H1 (cell line): ENCODE measurements around the gene R3HCC1L. TPM values are rescaled to one million over a fixed set of nuclear protein-coding genes. Genes with fewer than 3 reads are reported as not detected.
A peak's percentile ranks its signal among the peaks of the same experiment; 100 is the strongest.

ENCODE experiments used
- CTCF ChIA-PET: fragments of 300-600 bp; sonication (Branson Sonifier 250); formaldehyde crosslinking; loops from one replicate; lab custom pipeline; 2021; ENCODE audit not compliant: partially characterized antibody; lab: Charles Lee
- POLR2A ChIA-PET: fragments of 300-600 bp; sonication (Branson Sonifier 250); formaldehyde crosslinking; loops from one replicate; lab custom pipeline; 2021; ENCODE audit warnings: inconsistent platforms; ENCODE audit not compliant: partially characterized antibody; lab: Charles Lee
- DNase-seq, 2 experiments: peaks; one replicate each; pipeline versions ENCODE4 v3.0.0 to v3.0.0-alpha.2; 2010 to 2022; ENCODE audit warnings: low spot score in 2 of 2, low read depth in 1 of 2, mixed read lengths in 1 of 2
- FAIRE-seq: peaks from 2 replicates; lab custom pipeline; 2011; peaks lifted over from hg19 to GRCh38; lab: Jason Lieb, UNC
- H2AFZ ChIP-seq: 2 replicates; pipeline ENCODE4 v1.8.1; 2012; ENCODE audit warnings: low read length, inconsistent platforms
- H2AK5ac ChIP-seq: 2 replicates; pipeline ENCODE4 v1.6.1; 2013; ENCODE audit warnings: low read depth, low read length
- H2BK120ac ChIP-seq: replicated peaks from 2 replicates; pipeline ENCODE3; 2013; ENCODE audit warnings: low read depth, low read length, inconsistent platforms
- H2BK12ac ChIP-seq: 2 replicates; pipeline ENCODE4 v1.6.1; 2013; ENCODE audit warnings: low read depth, low read length
- H2BK15ac ChIP-seq: 2 replicates; pipeline ENCODE4 v1.6.1; 2013; ENCODE audit warnings: low read length
- H2BK20ac ChIP-seq: 2 replicates; pipeline ENCODE4 v1.6.1; 2013; ENCODE audit warnings: low read length
- H2BK5ac ChIP-seq: 2 replicates; pipeline ENCODE4 v1.6.1; 2013; ENCODE audit warnings: low read depth, low read length
- H3K14ac ChIP-seq: 2 replicates; pipeline ENCODE4 v1.6.1; 2013; ENCODE audit warnings: inconsistent platforms; ENCODE audit not compliant: insufficient read length
- H3K18ac ChIP-seq: 2 replicates; pipeline ENCODE4 v1.6.1; 2013; ENCODE audit warnings: low read length; ENCODE audit errors: extremely low read depth
- H3K23ac ChIP-seq: 2 replicates; pipeline ENCODE4 v1.6.1; 2013; ENCODE audit warnings: inconsistent platforms; ENCODE audit not compliant: insufficient read length
- H3K23me2 ChIP-seq: 2 replicates; pipeline ENCODE4 v1.6.1; 2013; ENCODE audit warnings: low read depth, low read length
- H3K27ac ChIP-seq: 2 replicates; pipeline ENCODE4 v1.6.1; 2011; ENCODE audit warnings: low read depth, low read length, inconsistent platforms
- H3K27me3 ChIP-seq, 4 experiments: replicated peaks in 1 of 4; 1 replicate in 1 of 4; 2 replicates in 3 of 4; pipeline versions ENCODE4 v1.6.1 to v1.8.1; 2011 to 2013; ENCODE audit warnings: low read length in 3 of 4, mild to moderate bottlenecking in 3 of 4, inconsistent platforms in 2 of 4, mixed read lengths in 2 of 4, moderate library complexity in 1 of 4; ENCODE audit not compliant: control insufficient read depth in 3 of 4, insufficient read depth in 3 of 4; ENCODE audit errors: extremely low read depth in 1 of 4
- H3K36me3 ChIP-seq, 4 experiments: 2 replicates each; pipeline versions ENCODE4 v1.6.1 to v1.8.1; 2011 to 2013; ENCODE audit warnings: mild to moderate bottlenecking in 4 of 4, low read length in 3 of 4, moderate library complexity in 2 of 4, control low read depth in 1 of 4, inconsistent platforms in 1 of 4; ENCODE audit not compliant: insufficient read depth in 4 of 4, control insufficient read depth in 2 of 4
- H3K4ac ChIP-seq: replicated peaks from 2 replicates; pipeline ENCODE3; 2013; ENCODE audit warnings: low read length, low read depth, mixed read lengths, inconsistent platforms; ENCODE audit not compliant: insufficient read length
- H3K4me1 ChIP-seq, 4 experiments: replicated peaks in 1 of 4; 1 replicate in 1 of 4; 2 replicates in 3 of 4; pipeline versions ENCODE4 v1.6.1 to v1.8.1; 2011 to 2013; ENCODE audit warnings: low read length in 3 of 4, inconsistent platforms in 2 of 4, mixed read lengths in 1 of 4; ENCODE audit not compliant: insufficient read depth in 4 of 4, control insufficient read depth in 3 of 4
- H3K4me2 ChIP-seq, 2 experiments: 2 replicates each; pipeline versions ENCODE4 v1.6.1 to v1.8.1; 2011 to 2013; ENCODE audit warnings: low read depth in 2 of 2, low read length in 2 of 2, control low read depth in 1 of 2, inconsistent platforms in 1 of 2, mild to moderate bottlenecking in 1 of 2; ENCODE audit not compliant: insufficient read depth in 1 of 2
- H3K4me3 ChIP-seq, 4 experiments: fragments of 200-600, 300-600 bp in 1 of 4; sonication (generic), shearing (Covaris generic), sonication (Bioruptor Twin) in 1 of 4; 2 replicates each; pipeline versions ENCODE4 v1.5.1 to v1.8.1; 2011 to 2016; ENCODE audit warnings: low read length in 4 of 4, low read depth in 3 of 4, control low read depth in 2 of 4, inconsistent platforms in 2 of 4, mild to moderate bottlenecking in 2 of 4, mixed read lengths in 1 of 4, moderate library complexity in 1 of 4; ENCODE audit not compliant: insufficient read depth in 2 of 4; ENCODE audit errors: extremely low read depth in 1 of 4
- H3K56ac ChIP-seq: replicated peaks from 2 replicates; pipeline ENCODE3; 2013; ENCODE audit warnings: low read depth, mild to moderate bottlenecking, mixed read lengths, low read length, inconsistent platforms; ENCODE audit not compliant: insufficient read length
- H3K79me1 ChIP-seq: 2 replicates; pipeline ENCODE4 v1.6.1; 2013; ENCODE audit warnings: low read depth, low read length, control low read depth
- H3K79me2 ChIP-seq, 2 experiments: 2 replicates each; pipeline versions ENCODE4 v1.6.1 to v1.8.1; 2012 to 2013; ENCODE audit warnings: low read length in 2 of 2, mild to moderate bottlenecking in 2 of 2, inconsistent platforms in 1 of 2; ENCODE audit not compliant: insufficient read depth in 2 of 2, control insufficient read depth in 1 of 2
- H3K9ac ChIP-seq, 4 experiments: replicated peaks in 1 of 4; 1 replicate in 1 of 4; 2 replicates in 3 of 4; pipeline versions ENCODE4 v1.6.1 to v1.8.1; 2011 to 2013; ENCODE audit warnings: low read depth in 3 of 4, low read length in 3 of 4, control low read depth in 2 of 4, mild to moderate bottlenecking in 2 of 4, moderate library complexity in 2 of 4, inconsistent platforms in 1 of 4; ENCODE audit errors: extremely low read depth in 1 of 4
- H3K9me3 ChIP-seq, 2 experiments: 2 replicates each; pipeline versions ENCODE4 v1.6.1 to v1.8.1; 2012 to 2013; ENCODE audit warnings: mild to moderate bottlenecking in 2 of 2, moderate library complexity in 2 of 2, control low read depth in 1 of 2, inconsistent platforms in 1 of 2, low read depth in 1 of 2, low read length in 1 of 2, mixed read lengths in 1 of 2; ENCODE audit not compliant: insufficient read depth in 2 of 2
- H4K20me1 ChIP-seq, 2 experiments: replicated peaks in 1 of 2; 2 replicates each; pipeline versions ENCODE3 to v1.8.1; 2011 to 2013; ENCODE audit warnings: inconsistent platforms in 2 of 2, low read length in 2 of 2, mild to moderate bottlenecking in 1 of 2; ENCODE audit not compliant: insufficient read depth in 2 of 2, control insufficient read depth in 1 of 2
- H4K5ac ChIP-seq: 2 replicates; pipeline ENCODE4 v1.6.1; 2013; ENCODE audit warnings: low read length, low read depth, mixed read lengths, inconsistent platforms; ENCODE audit not compliant: insufficient read length
- H4K8ac ChIP-seq: 2 replicates; pipeline ENCODE4 v1.8.0; 2013; ENCODE audit warnings: mild to moderate bottlenecking, moderate library complexity, low read length, inconsistent platforms; ENCODE audit not compliant: insufficient read depth; ENCODE audit errors: extremely low read depth
- H4K91ac ChIP-seq: replicated peaks from 2 replicates; pipeline ENCODE3; 2013; ENCODE audit warnings: low read length, mixed read lengths, inconsistent platforms; ENCODE audit not compliant: insufficient read length
- CBX8 ChIP-seq: fragments of 300-800, 300-1000 bp; sonication (generic); IDR thresholded peaks from 2 replicates; pipeline ENCODE4 v1.7.1; 2016; ENCODE audit warnings: low read depth, low read length, borderline replicate concordance
- GABPA ChIP-seq: IDR thresholded peaks from 2 replicates; pipeline ENCODE4 v1.6.1; 2011; ENCODE audit warnings: mild to moderate bottlenecking, low read length, moderate library complexity, borderline replicate concordance; ENCODE audit not compliant: insufficient read depth
- POLR2A ChIP-seq, 2 experiments: IDR thresholded peaks; 1 replicate in 1 of 2; 2 replicates in 1 of 2; pipeline ENCODE4 v1.6.1; 2011; ENCODE audit warnings: low read depth in 2 of 2, low read length in 2 of 2, mild to moderate bottlenecking in 2 of 2; ENCODE audit errors: control extremely low read depth in 1 of 2
- POU5F1 ChIP-seq: IDR thresholded peaks from 2 replicates; pipeline ENCODE4 v1.6.1; 2011; ENCODE audit warnings: low read depth, mild to moderate bottlenecking, low read length, moderate library complexity
- SAP30 ChIP-seq: fragments of 300-600 bp; sonication (generic); IDR thresholded peaks from 2 replicates; pipeline ENCODE4 v1.7.1; 2012; ENCODE audit warnings: low read length, moderate library complexity, mild to moderate bottlenecking, inconsistent platforms; ENCODE audit not compliant: insufficient read depth, insufficient replicate concordance
- SUZ12 ChIP-seq: fragments of 200-600 bp; sonication (generic); IDR thresholded peaks from 2 replicates; pipeline ENCODE4 v1.6.1; 2012; ENCODE audit warnings: mild to moderate bottlenecking, inconsistent platforms, low read length, moderate library complexity, mixed read lengths
- TAF1 ChIP-seq: IDR thresholded peaks from 2 replicates; pipeline ENCODE4 v1.6.1; 2011; ENCODE audit warnings: mild to moderate bottlenecking, low read depth, low read length
- WGBS, 2 experiments: shearing (Covaris generic) in 1 of 2; methylation state at CpG; one replicate each; pipeline versions ENCODE4 v1.1.6 to v1.1.7; 2013 to 2015; ENCODE audit warnings: low lambda C conversion rate in 2 of 2, mixed read lengths in 2 of 2, inconsistent platforms in 1 of 2, low coverage in 1 of 2, missing lambda C conversion rate in 1 of 2; ENCODE audit not compliant: insufficient replicate concordance in 2 of 2, insufficient coverage in 1 of 2, insufficient read length in 1 of 2; ENCODE audit errors: extremely low coverage in 1 of 2, missing lambda C conversion rate in 1 of 2; 5-methylcytosine and 5-hydroxymethylcytosine counted together
- polyA plus RNA-seq, 7 experiments: library from polyadenylated mRNA; depleted of rRNA in 3 of 7; stranded (reverse) in 5 of 7; unstranded in 2 of 7; fragments of >200 nt in 5 of 7; fragments of 200-250 nt in 2 of 7; gene quantifications; 1 replicate in 5 of 7; 2 replicates in 1 of 7; 4 replicates in 1 of 7; pipeline versions ENCODE4 v1.2.1 to v1.2.3, GENCODE V29; 2011 to 2013; ENCODE audit warnings: missing spikeins in 2 of 7, mixed read lengths in 2 of 7
- total RNA-seq: library from RNA; stranded (reverse); fragmentation: NEBNext Ultra II Directional; extraction: Animal tissue kit (Norgen Biotek cat#: 25700); gene quantifications from 2 replicates; pipeline ENCODE4 v1.2.1, GENCODE V29; 2021
- TF ChIP-seq, protein P1 (sequence below): IDR thresholded peaks from 2 replicates; pipeline ENCODE4 v1.6.1; 2012; ENCODE audit warnings: inconsistent platforms

Gene R3HCC1L
- total and polyA plus RNA-seq, 2 of the 8 experiments (the other 6 are each of a cell fraction or from before 2014, with no cell fraction given) = 6.9 to 13.9 TPM

GRCh38 chr10:98173260-98173659, 38.8 kb downstream of the R3HCC1L start:
- Histone ChIP-seq H3K27ac (peak overlapping the region; percentile 60; the same call in 1 of the 2 replicates), H3K4me3 (no peak overlapping the region; a peak in 2 of 8 replicates), H2BK12ac (no peak overlapping the region), H3K18ac (no peak overlapping the region), H4K91ac (no peak overlapping the region), H4K5ac (peak overlapping the region; percentile 27), H2AFZ (no peak overlapping the region), H3K79me1 (no peaks in the 10 kb centered on the region; the same call in 1 of the 2 replicates), H2BK15ac (0 out of 2 replicates have a peak overlapping the region, but pooled peaks have one; percentile 5), H2BK120ac (no peak overlapping the region), H4K8ac (no peak overlapping the region), H2BK5ac (no peak overlapping the region), H3K9me3 (no peaks in the 10 kb centered on the region), H3K4me1 (peaks cover 6 to 14% (median 12%) of the 10 kb centered on the region in 4 experiments), H3K79me2 (peaks cover 0 to 2% of the 10 kb centered on the region in 2 experiments; a peak in 2 of 4 replicates), H4K20me1 (peaks cover 0 to 2% of the 10 kb centered on the region in 2 experiments), H3K36me3 (no peaks in the 10 kb centered on the region), H3K4me2 (peak overlapping the region; percentile 50 to 69; a peak in 3 of 4 replicates), H3K56ac (no peak overlapping the region), H3K9ac (peak overlapping the region in 1 of 4 experiments; percentile 34; a peak in 1 of 7 replicates), H3K23me2 (no peaks in the 10 kb centered on the region), H3K4ac (no peak overlapping the region), H2BK20ac (no peak overlapping the region), H3K23ac (no peak overlapping the region), H3K27me3 (no peaks in the 10 kb centered on the region), H2AK5ac (no peak overlapping the region), H3K14ac (no peak overlapping the region)
- ChIA-PET CTCF (interaction anchor here (0.8 to 7.8 kb wide), 7 partner anchors 9 to 188 kb away, joined by 3 to 68 read pairs (median 3); no protein-coding TSS in a partner anchor), POLR2A (interaction anchor here (1.6 kb wide), 1 partner anchor 23 kb away, joined by 3 read pairs; no protein-coding TSS in a partner anchor)
- DNase-seq (no peak), FAIRE-seq (no peak)
- WGBS, 2 experiments = 59% methylated on average over 6 of the region's 6 CpGs; no CpG with 5 or more reads in 1 of the 2 experiments
- no peak for TF ChIP-seq GABPA
- TF ChIP-seq, protein P1, sequence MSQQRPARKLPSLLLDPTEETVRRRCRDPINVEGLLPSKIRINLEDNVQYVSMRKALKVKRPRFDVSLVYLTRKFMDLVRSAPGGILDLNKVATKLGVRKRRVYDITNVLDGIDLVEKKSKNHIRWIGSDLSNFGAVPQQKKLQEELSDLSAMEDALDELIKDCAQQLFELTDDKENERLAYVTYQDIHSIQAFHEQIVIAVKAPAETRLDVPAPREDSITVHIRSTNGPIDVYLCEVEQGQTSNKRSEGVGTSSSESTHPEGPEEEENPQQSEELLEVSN = no peak
- no peak for TF ChIP-seq SUZ12
- TF ChIP-seq POU5F1 = no peak
- no peak for TF ChIP-seq SAP30
- TF ChIP-seq TAF1 = 0 out of 2 replicates have a peak, but pooled peaks have one; percentile 31
- TF ChIP-seq CBX8 = no peak
- TF ChIP-seq POLR2A (IDR thresholded peaks at IDR 0.05; ENCODE audit: control extremely low read depth in 1 of 2, low read depth in 2 of 2, low read length in 2 of 2) = peak; percentile 1 to 41; a peak in 1 of 3 replicates
